Measurements from ENCODE around the gene TNS4. TPM values are rescaled to one million over a fixed set of nuclear protein-coding genes. Genes with fewer than 3 reads are reported as not detected.

TNS4 gene
- total RNA-seq, 2 donors from 2014 or later = 0.89 to 2.5 TPM

DNA sequence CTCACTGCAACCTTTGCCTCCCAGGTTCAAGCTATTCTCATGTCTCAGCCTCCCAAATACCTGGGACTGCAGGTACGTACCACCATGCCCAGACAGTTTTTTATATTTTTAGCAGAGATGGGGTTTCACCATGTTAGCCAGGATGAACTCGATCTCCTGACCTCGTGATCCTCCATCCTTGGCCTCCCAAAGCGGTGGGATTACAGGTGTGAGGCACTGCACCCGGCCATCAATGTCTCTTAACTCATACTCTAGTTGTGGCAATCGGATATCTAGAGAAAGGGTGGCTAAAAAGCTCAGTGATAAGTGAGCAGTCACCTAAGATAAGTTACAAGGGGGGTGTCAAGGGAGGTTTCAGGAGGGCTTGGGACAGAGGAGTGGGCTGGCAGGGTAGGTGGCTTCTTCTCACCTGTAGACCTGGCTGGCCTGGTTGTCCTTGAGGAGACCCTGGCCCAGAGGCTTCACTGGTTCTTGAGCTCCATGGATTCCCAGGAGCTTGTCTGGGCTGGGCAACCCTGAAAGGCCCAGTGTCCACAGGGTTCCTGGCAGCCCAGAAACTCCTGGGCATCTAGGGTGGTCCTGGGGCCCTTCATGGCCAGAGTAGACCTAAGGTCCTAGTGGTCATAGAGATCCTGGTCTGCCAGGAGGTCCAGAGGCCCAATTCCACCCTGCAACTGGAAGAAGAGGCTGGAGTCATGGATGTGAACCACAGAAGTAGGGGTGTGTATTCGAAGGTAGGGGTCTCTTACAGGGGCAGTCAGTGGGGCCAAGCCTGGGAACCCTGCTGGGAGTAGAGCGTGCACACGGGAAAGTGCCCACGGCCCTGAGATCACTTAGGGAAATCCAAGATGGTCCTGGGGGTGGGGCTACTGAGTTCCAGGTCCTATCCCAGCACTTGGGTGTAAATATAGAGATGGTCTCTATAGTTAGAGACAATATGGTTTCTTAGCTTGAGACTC lies 70.9 kb downstream of the TNS4 start:
- no peak overlapping the region for H3K9ac ChIP-seq (ENCODE audit: extremely low read depth, low read length, poor library complexity, severe bottlenecking)
- peaks cover 4% of the 10 kb centered on the region for H3K4me1 Mint-ChIP-seq
- H3K4me1 ChIP-seq (ENCODE audit: control insufficient read depth, insufficient read depth, low read length) = no peaks in the 10 kb centered on the region
- H3K27me3 ChIP-seq (ENCODE audit: control insufficient read depth, insufficient read depth, low read length, poor library complexity, severe bottlenecking) = no peaks in the 10 kb centered on the region
- H3K4me3 ChIP-seq (ENCODE audit: low read length) = no peak overlapping the region
- H3K36me3 Mint-ChIP-seq (ENCODE audit: low read depth) = no peaks in the 10 kb centered on the region
- H3K27me3 Mint-ChIP-seq (ENCODE audit: insufficient read depth) = peaks cover 5% of the 10 kb centered on the region
- H3K9me3 Mint-ChIP-seq = peaks cover 7% of the 10 kb centered on the region
- H3K36me3 ChIP-seq (ENCODE audit: control insufficient read depth, insufficient read depth, low read length) = no peaks in the 10 kb centered on the region
- H3K4me3 Mint-ChIP-seq = no peak overlapping the region
- no peak overlapping the region for H3K27ac Mint-ChIP-seq
- no peaks in the 10 kb centered on the region for H3K9me3 ChIP-seq (ENCODE audit: control insufficient read depth, low read length)
- no peak for DNase-seq
- no peak overlapping the region for H3K27ac ChIP-seq (ENCODE audit: low read depth, low read length)
- 92 to 94% methylated on average over 7 to 10 of the region's 10 CpGs for WGBS, 2 experiments (ENCODE audit: insufficient coverage in 1 of 2, insufficient read length in 1 of 2)
- TF ChIP-seq, protein P1, sequence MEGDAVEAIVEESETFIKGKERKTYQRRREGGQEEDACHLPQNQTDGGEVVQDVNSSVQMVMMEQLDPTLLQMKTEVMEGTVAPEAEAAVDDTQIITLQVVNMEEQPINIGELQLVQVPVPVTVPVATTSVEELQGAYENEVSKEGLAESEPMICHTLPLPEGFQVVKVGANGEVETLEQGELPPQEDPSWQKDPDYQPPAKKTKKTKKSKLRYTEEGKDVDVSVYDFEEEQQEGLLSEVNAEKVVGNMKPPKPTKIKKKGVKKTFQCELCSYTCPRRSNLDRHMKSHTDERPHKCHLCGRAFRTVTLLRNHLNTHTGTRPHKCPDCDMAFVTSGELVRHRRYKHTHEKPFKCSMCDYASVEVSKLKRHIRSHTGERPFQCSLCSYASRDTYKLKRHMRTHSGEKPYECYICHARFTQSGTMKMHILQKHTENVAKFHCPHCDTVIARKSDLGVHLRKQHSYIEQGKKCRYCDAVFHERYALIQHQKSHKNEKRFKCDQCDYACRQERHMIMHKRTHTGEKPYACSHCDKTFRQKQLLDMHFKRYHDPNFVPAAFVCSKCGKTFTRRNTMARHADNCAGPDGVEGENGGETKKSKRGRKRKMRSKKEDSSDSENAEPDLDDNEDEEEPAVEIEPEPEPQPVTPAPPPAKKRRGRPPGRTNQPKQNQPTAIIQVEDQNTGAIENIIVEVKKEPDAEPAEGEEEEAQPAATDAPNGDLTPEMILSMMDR (conservative IDR thresholded peaks at IDR 0.05) = no peak

DNA sequence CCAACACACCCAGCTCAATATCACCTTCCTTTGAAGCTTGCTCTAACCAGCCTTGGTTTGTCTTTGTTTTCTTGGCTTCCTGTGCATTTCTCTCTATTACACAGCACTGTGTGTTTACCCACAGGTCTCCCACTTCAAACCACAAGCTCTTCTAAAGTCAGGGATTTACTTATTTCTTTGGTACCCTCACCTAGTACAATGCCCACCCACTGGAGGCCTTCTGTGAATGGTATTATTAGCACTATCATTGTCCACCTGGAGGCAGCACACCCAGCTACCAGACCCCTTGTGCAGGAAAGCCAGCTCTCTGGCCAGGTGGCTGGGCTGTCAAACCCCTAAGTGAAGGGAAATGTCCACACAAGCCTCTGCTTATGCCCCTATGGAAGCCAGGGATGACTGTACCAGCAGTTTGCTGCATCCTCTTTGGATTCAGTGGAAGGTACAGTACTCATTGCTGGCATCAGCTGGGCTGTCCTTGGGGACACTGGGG lies 74.4 kb downstream of the TNS4 start:
- no peak overlapping the region for H3K4me3 ChIP-seq (ENCODE audit: low read length)
- H3K27ac ChIP-seq (ENCODE audit: low read depth, low read length) = no peak overlapping the region
- no peak overlapping the region for H3K9ac ChIP-seq (ENCODE audit: extremely low read depth, low read length, poor library complexity, severe bottlenecking)
- Mint-ChIP-seq H3K4me3 (no peak overlapping the region), H3K4me1 (peaks cover 11% of the 10 kb centered on the region), H3K27ac (no peak overlapping the region), H3K36me3 (ENCODE audit: low read depth) (no peaks in the 10 kb centered on the region), H3K9me3 (peaks cover 7% of the 10 kb centered on the region), H3K27me3 (ENCODE audit: insufficient read depth) (peaks cover 5% of the 10 kb centered on the region)
- no peaks in the 10 kb centered on the region for H3K36me3 ChIP-seq (ENCODE audit: control insufficient read depth, insufficient read depth, low read length)
- no peaks in the 10 kb centered on the region for H3K27me3 ChIP-seq (ENCODE audit: control insufficient read depth, insufficient read depth, low read length, poor library complexity, severe bottlenecking)
- no peak for DNase-seq
- TF ChIP-seq, protein P1 (conservative IDR thresholded peaks at IDR 0.05) = peak; percentile 29
- no peaks in the 10 kb centered on the region for H3K4me1 ChIP-seq (ENCODE audit: control insufficient read depth, insufficient read depth, low read length)
- no peaks in the 10 kb centered on the region for H3K9me3 ChIP-seq (ENCODE audit: control insufficient read depth, low read length)

Other genes starting within 250 kb of the TNS4 start
- gene CDC6, start 213.7 kb downstream of the TNS4 start, total RNA-seq = 10 to 100 TPM; 88.4 to 95.4 TPM
- 10 to 100 TPM; 22.7 to 27.6 TPM for gene RARA, start 192.4 kb downstream of the TNS4 start, total RNA-seq
- not detected for gene GJD3, start 136.9 kb downstream of the TNS4 start, total RNA-seq
- 100 to 1,000 TPM; 173 to 246 TPM for gene TOP2A, start 83.7 kb downstream of the TNS4 start, total RNA-seq
- gene IGFBP4, start 58.2 kb downstream of the TNS4 start, total RNA-seq = 10 to 100 TPM; 58.3 to 69.0 TPM
- under 1 TPM in 1 of 2 donors, not detected in 1; 0.53 TPM for gene CCR7, start 63.8 kb upstream of the TNS4 start, total RNA-seq
- 100 to 1,000 TPM; 156 to 191 TPM for gene SMARCE1, start 146.2 kb upstream of the TNS4 start, total RNA-seq
- 1 to 10 TPM; 1.4 to 2.3 TPM for gene KRT222, start 163.6 kb upstream of the TNS4 start, total RNA-seq
- gene KRT24, start 202.1 kb upstream of the TNS4 start, total RNA-seq = not detected

Data from endodermal cell (in vitro differentiated cells).